ENCODE data around the gene SLC33A1. TPM values are rescaled to one million over a fixed set of nuclear protein-coding genes. Genes with fewer than 3 reads are reported as not detected.
A peak's percentile ranks its signal among the peaks of the same experiment; 100 is the strongest.

SLC33A1 gene
- total and polyA plus RNA-seq, 4 experiments from 2014 or later, result 18.4 to 45.8 (median 34.3) TPM

DNA sequence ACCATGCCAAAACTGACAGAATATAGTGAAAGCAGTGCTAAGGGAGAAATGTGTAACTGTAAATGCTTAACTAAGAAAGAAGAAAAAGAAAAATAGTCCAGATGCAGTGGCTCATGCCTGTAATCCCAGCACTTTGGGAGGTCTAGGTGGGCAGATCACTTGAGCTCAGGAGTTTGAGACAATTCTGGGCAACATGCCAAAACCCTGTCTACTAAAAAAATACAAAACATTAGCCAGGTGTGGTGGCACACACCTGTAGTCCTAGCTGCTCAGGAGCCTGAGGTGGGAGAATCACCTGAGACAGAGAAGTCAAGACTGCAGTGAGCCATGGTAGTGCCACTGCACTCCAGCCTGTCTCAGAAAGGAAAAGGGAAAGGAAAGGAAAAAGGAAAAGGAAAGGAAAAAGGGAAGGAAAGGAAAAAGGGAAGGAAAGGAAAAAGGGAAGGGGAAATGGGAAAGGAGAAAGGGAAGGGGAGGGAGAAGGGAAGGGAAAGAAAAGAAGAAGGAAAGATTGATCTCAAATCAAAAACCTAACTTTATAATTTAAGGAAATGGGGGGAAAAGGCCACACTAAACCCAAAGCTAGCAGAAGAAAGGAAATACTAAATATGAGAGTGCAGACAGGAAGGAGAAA lies 68.4 kb downstream of the SLC33A1 start:
- no peak overlapping the region for H3K4me3 ChIP-seq (ENCODE audit: low read length in 2 of 2)
- Mint-ChIP-seq H3K27ac (peak overlapping the region in 3 of 7 donors; percentile 25 to 55 (median 28)), H3K4me1 (peaks cover 8 to 13% (median 11%) of the 10 kb centered on the region in 4 donors), H3K36me3 (peaks cover 19 to 31% of the 10 kb centered on the region in 2 donors), H3K9me3 (peaks cover 0 to 14% (median 9%) of the 10 kb centered on the region in 8 donors), H3K27me3 (no peaks in the 10 kb centered on the region), H3K4me3 (no peak overlapping the region)
- no peak for DNase-seq
- peaks cover 4% of the 10 kb centered on the region for H3K4me1 ChIP-seq (ENCODE audit: insufficient read depth, low read length)
- no peaks in the 10 kb centered on the region for H3K27me3 ChIP-seq (ENCODE audit: insufficient read depth, low read length)
- H3K27ac ChIP-seq (ENCODE audit: low read depth, low read length), result no peak overlapping the region
- intact Hi-C loops (cut with micrococcal nuclease), result no loop called here
- H3K9me3 ChIP-seq (ENCODE audit: control insufficient read depth in 1 of 2, low read length in 2 of 2), result no peaks in the 10 kb centered on the region
- no peaks in the 10 kb centered on the region for H3K36me3 ChIP-seq (ENCODE audit: insufficient read depth, low read length)
- CTCF ChIA-PET (ENCODE audit: partially characterized antibody), result interaction anchor here (1.2 to 2.6 kb wide), 2 partner anchors 13 to 20 kb away, joined by 4 to 15 read pairs; partner anchors contain the start of gene C3orf33
- POLR2A ChIA-PET (ENCODE audit: partially characterized antibody), result no interaction called here

DNA sequence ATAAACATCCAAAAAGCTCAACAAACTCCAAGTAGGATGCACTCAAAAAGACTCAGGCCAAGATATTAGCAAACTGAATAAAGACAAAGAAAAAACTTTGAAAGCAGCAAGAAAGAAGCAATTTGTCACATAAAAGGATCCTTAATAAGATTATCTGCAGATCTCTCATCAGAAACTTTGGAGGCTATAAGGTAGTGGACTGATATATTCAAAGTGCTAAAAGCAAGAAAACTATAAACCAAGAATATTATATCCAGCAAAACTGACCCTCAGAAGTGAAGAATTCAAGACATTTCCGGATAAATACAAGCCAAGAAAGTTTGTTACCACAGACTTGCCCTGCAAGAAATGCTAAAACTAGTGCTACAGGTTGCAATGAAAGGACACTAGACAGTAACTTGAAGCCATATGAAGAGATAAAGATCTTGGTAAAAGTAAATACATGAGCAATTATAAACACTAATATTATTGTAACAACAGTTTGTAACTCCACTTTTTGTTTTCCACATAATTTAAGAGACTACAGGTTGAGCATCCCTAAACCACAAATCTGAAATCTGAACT lies 71.8 kb downstream of the SLC33A1 start:
- Mint-ChIP-seq H3K36me3 (peaks cover 28 to 42% of the 10 kb centered on the region in 2 donors), H3K4me1 (peaks cover 6 to 8% (median 7%) of the 10 kb centered on the region in 4 donors), H3K4me3 (no peak overlapping the region), H3K27ac (no peak overlapping the region), H3K27me3 (no peaks in the 10 kb centered on the region), H3K9me3 (peaks cover 0 to 14% (median 9%) of the 10 kb centered on the region in 8 donors)
- no peak for DNase-seq
- no peak overlapping the region for H3K4me3 ChIP-seq (ENCODE audit: low read length in 2 of 2)
- ChIA-PET POLR2A (ENCODE audit: partially characterized antibody) (no interaction called here), CTCF (ENCODE audit: partially characterized antibody) (interaction anchor here (1.5 kb wide), 1 partner anchor 23 kb away, joined by 4 read pairs; the partner anchor contains the start of gene C3orf33)
- no peaks in the 10 kb centered on the region for H3K36me3 ChIP-seq (ENCODE audit: insufficient read depth, low read length)
- H3K4me1 ChIP-seq (ENCODE audit: insufficient read depth, low read length), result peaks cover 4% of the 10 kb centered on the region
- intact Hi-C loops (cut with micrococcal nuclease), result no loop called here
- H3K9me3 ChIP-seq (ENCODE audit: control insufficient read depth in 1 of 2, low read length in 2 of 2), result no peaks in the 10 kb centered on the region
- no peaks in the 10 kb centered on the region for H3K27me3 ChIP-seq (ENCODE audit: insufficient read depth, low read length)
- H3K27ac ChIP-seq (ENCODE audit: low read depth, low read length), result no peak overlapping the region

GRCh38 chr3:155780291-155780690 lies 73.9 kb downstream of the SLC33A1 start:
- H3K4me1 Mint-ChIP-seq, result peaks cover 0 to under 1% (median under 1%) of the 10 kb centered on the region in 4 donors
- no peak for DNase-seq
- no peaks in the 10 kb centered on the region for H3K36me3 ChIP-seq (ENCODE audit: insufficient read depth, low read length)
- no peak overlapping the region for H3K4me3 Mint-ChIP-seq
- H3K36me3 Mint-ChIP-seq, result peaks cover 31 to 39% of the 10 kb centered on the region in 2 donors
- intact Hi-C loops (cut with micrococcal nuclease), result no loop called here
- no peaks in the 10 kb centered on the region for H3K27me3 Mint-ChIP-seq
- H3K4me3 ChIP-seq (ENCODE audit: low read length in 2 of 2), result no peak overlapping the region
- CTCF ChIA-PET (ENCODE audit: partially characterized antibody), result interaction anchor here (1.5 kb wide), 1 partner anchor 25 kb away, joined by 4 read pairs; the partner anchor contains the start of gene C3orf33
- POLR2A ChIA-PET (ENCODE audit: partially characterized antibody), result no interaction called here
- H3K9me3 Mint-ChIP-seq, result peaks cover 0 to 14% (median 9%) of the 10 kb centered on the region in 8 donors
- H3K27ac ChIP-seq (ENCODE audit: low read depth, low read length), result no peak overlapping the region
- H3K4me1 ChIP-seq (ENCODE audit: insufficient read depth, low read length), result no peaks in the 10 kb centered on the region
- H3K27ac Mint-ChIP-seq, result no peak overlapping the region
- no peaks in the 10 kb centered on the region for H3K9me3 ChIP-seq (ENCODE audit: control insufficient read depth in 1 of 2, low read length in 2 of 2)
- no peaks in the 10 kb centered on the region for H3K27me3 ChIP-seq (ENCODE audit: insufficient read depth, low read length)

- H3K27ac Mint-ChIP-seq, result no peak overlapping the region
- peaks cover 44 to 53% of the 10 kb centered on the region in 2 donors for H3K36me3 Mint-ChIP-seq
- CTCF ChIA-PET (ENCODE audit: partially characterized antibody), result no interaction called here
- POLR2A ChIA-PET (ENCODE audit: partially characterized antibody), result no interaction called here
- no peak overlapping the region for H3K4me3 Mint-ChIP-seq
- no peak for DNase-seq
- no peak overlapping the region for H3K27ac ChIP-seq (ENCODE audit: low read depth, low read length)
- intact Hi-C loops (cut with micrococcal nuclease), result no loop called here
- no peaks in the 10 kb centered on the region for H3K27me3 ChIP-seq (ENCODE audit: insufficient read depth, low read length)
- no peaks in the 10 kb centered on the region for H3K9me3 ChIP-seq (ENCODE audit: control insufficient read depth in 1 of 2, low read length in 2 of 2)
- no peaks in the 10 kb centered on the region for H3K4me1 Mint-ChIP-seq
- no peak overlapping the region for H3K4me3 ChIP-seq (ENCODE audit: low read length in 2 of 2)
- no peaks in the 10 kb centered on the region for H3K36me3 ChIP-seq (ENCODE audit: insufficient read depth, low read length)
- H3K27me3 Mint-ChIP-seq, result no peaks in the 10 kb centered on the region
- no peaks in the 10 kb centered on the region for H3K4me1 ChIP-seq (ENCODE audit: insufficient read depth, low read length)
- H3K9me3 Mint-ChIP-seq, result peaks cover 0 to 13% (median 9%) of the 10 kb centered on the region in 8 donors
Measured at GRCh38 chr3:155778462-155778861, 75.8 kb downstream of the SLC33A1 start.

- POLR2A ChIA-PET (ENCODE audit: partially characterized antibody), result no interaction called here
- Histone ChIP-seq H3K4me1 (ENCODE audit: insufficient read depth, low read length) (no peaks in the 10 kb centered on the region), H3K4me3 (ENCODE audit: low read length in 2 of 2) (no peak overlapping the region), H3K36me3 (ENCODE audit: insufficient read depth, low read length) (no peaks in the 10 kb centered on the region), H3K27me3 (ENCODE audit: insufficient read depth, low read length) (no peaks in the 10 kb centered on the region), H3K9me3 (ENCODE audit: control insufficient read depth in 1 of 2, low read length in 2 of 2) (no peaks in the 10 kb centered on the region), H3K27ac (ENCODE audit: low read depth, low read length) (no peak overlapping the region)
- CTCF ChIA-PET (ENCODE audit: partially characterized antibody), result interaction anchor here (0.7 to 4.6 kb wide), 4 partner anchors 13 to 56 kb away, joined by 3 to 24 read pairs (median 4); partner anchors contain the start of gene C3orf33
- Mint-ChIP-seq H3K4me3 (no peak overlapping the region), H3K9me3 (no peaks in the 10 kb centered on the region), H3K27me3 (no peaks in the 10 kb centered on the region), H3K36me3 (peaks cover 35 to 57% of the 10 kb centered on the region in 2 donors), H3K27ac (no peak overlapping the region), H3K4me1 (no peaks in the 10 kb centered on the region)
- intact Hi-C loops (cut with micrococcal nuclease), result no loop called here
- no peak for DNase-seq
Measured at GRCh38 chr3:155772801-155773200, 81.4 kb downstream of the SLC33A1 start.

DNA sequence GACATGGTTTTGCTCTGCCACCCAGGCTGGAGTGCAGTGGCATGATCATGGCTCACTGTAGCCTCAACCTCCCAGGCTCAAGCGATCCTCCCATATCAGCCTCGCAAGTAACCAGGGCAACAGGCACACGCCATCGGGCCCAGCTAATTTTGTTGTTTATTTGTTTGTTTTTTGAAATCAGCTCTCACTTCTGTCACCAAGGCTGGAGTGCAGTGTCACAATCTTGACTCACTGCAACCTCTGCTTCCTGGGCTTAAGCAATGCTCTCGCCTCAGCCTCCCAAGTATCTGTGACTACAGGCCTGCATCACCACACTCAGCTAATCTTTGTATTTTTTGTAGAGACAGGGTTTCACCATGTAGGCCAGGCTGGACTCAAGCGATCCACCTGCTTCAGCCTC lies 83.1 kb downstream of the SLC33A1 start:
- no peak overlapping the region for H3K27ac Mint-ChIP-seq
- no peak for DNase-seq
- no peaks in the 10 kb centered on the region for H3K9me3 Mint-ChIP-seq
- H3K4me3 Mint-ChIP-seq, result no peak overlapping the region
- H3K27me3 Mint-ChIP-seq, result no peaks in the 10 kb centered on the region
- Histone ChIP-seq H3K27me3 (ENCODE audit: insufficient read depth, low read length) (no peaks in the 10 kb centered on the region), H3K27ac (ENCODE audit: low read depth, low read length) (no peak overlapping the region), H3K9me3 (ENCODE audit: control insufficient read depth in 1 of 2, low read length in 2 of 2) (no peaks in the 10 kb centered on the region), H3K4me1 (ENCODE audit: insufficient read depth, low read length) (no peaks in the 10 kb centered on the region), H3K4me3 (ENCODE audit: low read length in 2 of 2) (no peak overlapping the region), H3K36me3 (ENCODE audit: insufficient read depth, low read length) (no peaks in the 10 kb centered on the region)
- intact Hi-C loops (cut with micrococcal nuclease), result no loop called here
- POLR2A ChIA-PET (ENCODE audit: partially characterized antibody), result no interaction called here
- CTCF ChIA-PET (ENCODE audit: partially characterized antibody), result no interaction called here
- no peaks in the 10 kb centered on the region for H3K4me1 Mint-ChIP-seq
- peaks cover 32 to 57% of the 10 kb centered on the region in 2 donors for H3K36me3 Mint-ChIP-seq
